ENCODE results near the gene AGL.
"Not testable (repeated sequence)": the region's sequence is repeated elsewhere in the genome, so short reads cannot be mapped to it uniquely, and the experiment has no call there.

The AGL gene

GRCh38 chr1:99849744-99850458, at the start of gene AGL:
AGL (plus strand) TSS chr1:99850361; CDS start chr1:99851043, 682 bp downstream.
- no peak for DNase-seq

- DNase-seq, result no peak
These were observed 48.6 kb upstream of the AGL start for GRCh38 chr1:99801584-99801983.

- no peak for DNase-seq
These were observed 43.3 kb upstream of the AGL start for GRCh38 chr1:99806882-99807281.

- peak; percentile 40 for DNase-seq
These were observed 41.6 kb upstream of the AGL start for GRCh38 chr1:99808391-99809115.

- no peak for DNase-seq
These were observed 39.1 kb upstream of the AGL start for GRCh38 chr1:99811075-99811474.

- no peak for DNase-seq
These were observed 38.4 kb upstream of the AGL start for GRCh38 chr1:99811747-99812146.

GRCh38 chr1:99814373-99814900, 35.7 kb upstream of the AGL start:
- no peak for DNase-seq

GRCh38 chr1:99816656-99817055, 33.5 kb upstream of the AGL start:
- no peak for DNase-seq

GRCh38 chr1:99818063-99818699, 32.0 kb upstream of the AGL start:
- DNase-seq, result no peak

GRCh38 chr1:99820546-99820945, 29.6 kb upstream of the AGL start:
- DNase-seq, result no peak

GRCh38 chr1:99825098-99825497, 25.1 kb upstream of the AGL start:
- DNase-seq, result no peak

GRCh38 chr1:99825702-99826101, 24.5 kb upstream of the AGL start:
- no peak for DNase-seq

- no peak for DNase-seq
These were observed 22.2 kb upstream of the AGL start for GRCh38 chr1:99827970-99828369.

- DNase-seq, result peak; percentile 57
These were observed 20.9 kb upstream of the AGL start for GRCh38 chr1:99829269-99829668.

GRCh38 chr1:99833911-99834310, 16.2 kb upstream of the AGL start:
- not testable (repeated sequence) for DNase-seq

- not testable (repeated sequence) for DNase-seq
These were observed 13.7 kb upstream of the AGL start for GRCh38 chr1:99836171-99837103.

- DNase-seq, result not testable (repeated sequence)
These were observed 9.8 kb upstream of the AGL start for GRCh38 chr1:99840353-99840752.

GRCh38 chr1:99843760-99844159, 6.4 kb upstream of the AGL start:
- no peak for DNase-seq

- DNase-seq, result not testable (repeated sequence)
These were observed 5.0 kb upstream of the AGL start for GRCh38 chr1:99845201-99845600.

- no peak for DNase-seq
These were observed 783 bp upstream of the AGL start for GRCh38 chr1:99849413-99849743.

GRCh38 chr1:99850459-99851291, 514 bp downstream of the AGL start:
- DNase-seq, result no peak

Measured in NCI-H187 treated with DMSO at 0.1 percent for 48 hours (cell line).